Psoas muscle (tissue), 8 donors: Measurements from ENCODE around the gene CDX2. TPM values are rescaled to one million over a fixed set of nuclear protein-coding genes. Genes with fewer than 3 reads are reported as not detected.
"Not testable (repeated sequence)": the region's sequence is repeated elsewhere in the genome, so short reads cannot be mapped to it uniquely, and the experiment has no call there.

Experiments used
- ATAC-seq, 4 donors: fragments of 200-7000 bp; cut with Tn5 transposase; one replicate each; pipeline ENCODE4 v1.9.1; 2020; ENCODE audit warnings: moderate library complexity in 3 of 4, mild to moderate bottlenecking in 2 of 4
- DNase-seq, 2 donors: peaks; one replicate each; pipeline ENCODE4 v3.0.0-alpha.2; 2020
- H3K27ac ChIP-seq: fragments of 200-600 bp; one replicate; pipeline ENCODE4 v1.8.0; 2022
- H3K27me3 ChIP-seq, 3 donors: fragments of 200-600 bp in 1 of 3; one replicate each; pipeline versions ENCODE4 v1.6.1 to v1.8.0; 2013 to 2022; ENCODE audit warnings: low read length in 2 of 3, mild to moderate bottlenecking in 2 of 3, moderate library complexity in 1 of 3; ENCODE audit not compliant: insufficient read depth in 3 of 3
- H3K36me3 ChIP-seq, 2 donors: fragments of 200-600 bp in 1 of 2; one replicate each; pipeline versions ENCODE4 v1.6.1 to v1.8.0; 2013 to 2022; ENCODE audit warnings: low read depth in 1 of 2, mild to moderate bottlenecking in 1 of 2, moderate library complexity in 1 of 2; ENCODE audit not compliant: insufficient read depth in 1 of 2
- H3K4me1 ChIP-seq: fragments of 200-600 bp; one replicate; pipeline ENCODE4 v1.8.0; 2022
- H3K4me3 ChIP-seq: fragments of 200-600 bp; one replicate; pipeline ENCODE4 v1.8.0; 2022; ENCODE audit warnings: mild to moderate bottlenecking
- H3K9me3 ChIP-seq: fragments of 200-600 bp; one replicate; pipeline ENCODE4 v1.8.0; 2022
- WGBS, 3 donors: extraction: QIAGEN DNeasy Blood & Tissue Kit; methylation state at CpG; one replicate each; pipeline versions ENCODE4 v1.1.6 to v1.1.7; 2013; 5-methylcytosine and 5-hydroxymethylcytosine counted together
- intact Hi-C, 2 donors: fragments of 100-400 bp; cut with DNase I; formaldehyde crosslinking; loops; one replicate each; pipeline versions ENCODE4 v1.11.0 to v1.14.2; 2022
- polyA plus RNA-seq, 3 donors: library from polyadenylated mRNA; stranded (reverse); fragments of 200-250 nt; gene quantifications; one replicate each; pipeline ENCODE4 v1.2.3, GENCODE V29; 2013
- total RNA-seq, 4 donors: library from RNA; stranded (reverse); fragmentation: NEBNext Ultra II Directional in 2 of 4; extraction: Animal tissue kit (Norgen Biotek cat#: 25700) in 2 of 4; gene quantifications; one replicate each; pipeline versions ENCODE4 v1.2.1 to v1.2.4, GENCODE V29; 2021 to 2023
- TF ChIP-seq, protein P1 (sequence below): fragments of 200-600 bp; IDR thresholded peaks from one replicate; pipeline ENCODE4 v1.8.0; 2022; ENCODE audit warnings: antibody characterized with exemption
- donor health status: healthy with polysubstance abuse.
- donor health status: DM: no; HTN: no; CAD: no; lungs with moderate emphysema.
- donor health status: Bipolar disorder and iron deficiency.
- donor health status: healthy.
- donor health status: DM: yes; HTN: yes; CAD: no.
- donor health status: DM: no; HTN: no; CAD: no.
- donor health status: DM: no; HTN: no; CAD: no.
- donor health status: DM: yes; HTN: yes; CAD: no.

CDX2 gene
- total and polyA plus RNA-seq, 7 donors = 0.03 TPM; not detected in 6

DNA sequence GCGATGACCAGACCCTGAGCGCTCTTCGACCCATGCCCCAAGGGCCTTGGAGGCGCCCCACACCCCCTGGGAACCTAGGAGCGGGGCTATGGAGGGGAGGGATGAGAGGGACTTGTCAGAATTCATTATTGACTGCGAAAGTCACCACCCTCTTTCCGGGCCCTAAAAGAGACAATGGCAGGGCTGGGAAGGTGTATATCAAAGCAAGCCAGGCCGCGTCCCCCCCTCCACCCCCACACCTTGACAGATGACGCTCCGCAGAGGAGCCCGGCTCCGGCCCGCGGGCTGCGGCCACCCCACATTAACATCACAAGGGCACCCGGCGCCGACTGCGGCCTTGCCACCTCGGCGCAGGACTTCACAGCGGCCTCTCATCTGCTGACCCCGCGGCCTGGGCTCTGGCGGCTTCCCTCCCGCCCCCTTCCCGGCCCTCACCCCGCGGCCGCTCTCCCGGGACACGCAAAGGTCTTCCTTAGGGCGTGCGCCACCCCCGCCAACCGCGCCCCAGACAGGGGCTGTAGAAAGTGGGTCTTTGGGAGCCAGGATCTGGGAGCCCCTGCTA lies 2.4 kb downstream of the CDX2 start:
- Histone ChIP-seq H3K4me1 (peaks cover 8% of the 10 kb centered on the region), H3K4me3 (no peak overlapping the region), H3K27me3 (peaks cover 0 to 92% (median 54%) of the 10 kb centered on the region in 3 donors), H3K36me3 (no peaks in the 10 kb centered on the region), H3K9me3 (no peaks in the 10 kb centered on the region), H3K27ac (no peak overlapping the region)
- intact Hi-C loops = no loop called here
- ATAC-seq (no peak), DNase-seq (no peak)
- WGBS, 3 donors = 2 to 4% (median 4%) methylated on average over 37 to 38 of the region's 38 CpGs
- TF ChIP-seq, protein P1, sequence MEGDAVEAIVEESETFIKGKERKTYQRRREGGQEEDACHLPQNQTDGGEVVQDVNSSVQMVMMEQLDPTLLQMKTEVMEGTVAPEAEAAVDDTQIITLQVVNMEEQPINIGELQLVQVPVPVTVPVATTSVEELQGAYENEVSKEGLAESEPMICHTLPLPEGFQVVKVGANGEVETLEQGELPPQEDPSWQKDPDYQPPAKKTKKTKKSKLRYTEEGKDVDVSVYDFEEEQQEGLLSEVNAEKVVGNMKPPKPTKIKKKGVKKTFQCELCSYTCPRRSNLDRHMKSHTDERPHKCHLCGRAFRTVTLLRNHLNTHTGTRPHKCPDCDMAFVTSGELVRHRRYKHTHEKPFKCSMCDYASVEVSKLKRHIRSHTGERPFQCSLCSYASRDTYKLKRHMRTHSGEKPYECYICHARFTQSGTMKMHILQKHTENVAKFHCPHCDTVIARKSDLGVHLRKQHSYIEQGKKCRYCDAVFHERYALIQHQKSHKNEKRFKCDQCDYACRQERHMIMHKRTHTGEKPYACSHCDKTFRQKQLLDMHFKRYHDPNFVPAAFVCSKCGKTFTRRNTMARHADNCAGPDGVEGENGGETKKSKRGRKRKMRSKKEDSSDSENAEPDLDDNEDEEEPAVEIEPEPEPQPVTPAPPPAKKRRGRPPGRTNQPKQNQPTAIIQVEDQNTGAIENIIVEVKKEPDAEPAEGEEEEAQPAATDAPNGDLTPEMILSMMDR = no peak

DNA sequence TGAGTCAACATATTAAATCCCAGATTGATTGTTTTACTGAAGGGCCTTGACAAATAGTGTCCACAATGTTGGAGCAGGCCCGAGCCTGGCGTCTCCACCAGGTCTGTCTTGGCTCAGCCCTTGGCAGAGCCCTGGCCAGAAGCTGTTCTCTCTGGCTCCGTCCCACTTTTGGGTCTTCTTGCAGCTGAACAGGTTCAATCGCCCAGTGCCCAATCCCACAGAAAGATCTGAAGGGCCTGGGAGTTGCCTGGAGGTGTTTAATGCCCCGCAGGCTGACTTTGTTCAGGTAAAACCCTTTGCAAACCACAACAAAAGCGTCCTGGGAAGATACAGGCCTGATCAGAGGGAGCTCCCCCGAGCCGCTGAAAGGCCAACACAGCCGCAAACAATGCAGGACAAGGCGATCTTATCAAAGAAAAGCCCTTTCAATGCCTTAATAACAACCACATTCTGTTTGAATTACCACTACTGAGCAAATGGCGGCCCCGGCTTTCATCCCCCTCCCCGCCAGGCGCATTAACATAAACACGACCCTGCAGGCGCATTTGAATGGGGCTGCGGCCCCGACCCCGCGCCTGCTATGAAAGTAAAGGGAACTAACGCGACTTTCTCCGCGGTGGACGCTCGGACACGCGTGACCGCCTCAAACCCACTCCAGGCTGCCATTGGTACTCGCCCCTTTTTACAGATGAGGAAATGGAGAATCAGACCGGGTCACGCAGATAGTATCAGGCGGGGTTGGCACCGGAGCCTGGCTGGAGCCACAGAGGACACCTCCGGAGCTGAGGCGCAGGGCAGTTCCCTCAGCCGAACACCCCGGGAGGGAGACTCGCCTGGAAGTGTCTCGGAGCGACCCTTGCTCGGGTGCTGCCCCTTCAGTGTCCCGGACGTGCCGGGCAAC lies 3.1 kb downstream of the CDX2 start:
- H3K36me3 ChIP-seq = no peaks in the 10 kb centered on the region
- 15 to 21% (median 16%) methylated on average over 43 to 45 of the region's 45 CpGs for WGBS, 3 donors
- DNase-seq (no peak), ATAC-seq (no peak)
- intact Hi-C loops = no loop called here
- no peak overlapping the region for H3K4me3 ChIP-seq
- no peaks in the 10 kb centered on the region for H3K9me3 ChIP-seq
- H3K27ac ChIP-seq = no peak overlapping the region
- peaks cover 8% of the 10 kb centered on the region for H3K4me1 ChIP-seq
- peaks cover 0 to 88% (median 52%) of the 10 kb centered on the region in 3 donors for H3K27me3 ChIP-seq
- TF ChIP-seq, protein P1 = no peak

DNA sequence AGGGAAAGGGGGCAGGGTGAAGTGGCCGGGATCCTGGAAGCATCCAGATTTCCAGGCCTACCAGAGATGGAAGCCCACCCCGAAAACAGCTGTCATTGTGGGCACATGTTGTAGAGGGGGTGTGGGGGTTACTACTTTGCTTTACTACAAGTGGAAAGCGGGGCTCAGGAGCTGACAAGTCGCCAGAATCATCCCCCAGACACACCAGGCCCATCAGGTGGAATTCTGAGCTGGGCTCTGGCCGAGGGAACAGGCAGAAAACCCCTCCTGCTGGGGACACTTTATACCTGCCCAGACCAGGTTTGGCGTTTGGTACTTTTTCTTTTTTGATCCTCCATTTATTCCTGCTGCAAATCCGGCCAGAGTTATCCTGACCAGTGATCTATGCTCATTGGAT lies 3.8 kb downstream of the CDX2 start:
- Histone ChIP-seq H3K9me3 (no peaks in the 10 kb centered on the region), H3K4me1 (peaks cover 11% of the 10 kb centered on the region), H3K36me3 (no peaks in the 10 kb centered on the region), H3K27ac (no peak overlapping the region), H3K27me3 (peaks cover 0 to 88% (median 54%) of the 10 kb centered on the region in 3 donors), H3K4me3 (no peak overlapping the region)
- DNase-seq (no peak), ATAC-seq (no peak)
- intact Hi-C loops = no loop called here
- TF ChIP-seq, protein P1 = no peak
- 61 to 81% (median 71%) methylated on average over 7 of the region's 7 CpGs for WGBS, 3 donors

DNA sequence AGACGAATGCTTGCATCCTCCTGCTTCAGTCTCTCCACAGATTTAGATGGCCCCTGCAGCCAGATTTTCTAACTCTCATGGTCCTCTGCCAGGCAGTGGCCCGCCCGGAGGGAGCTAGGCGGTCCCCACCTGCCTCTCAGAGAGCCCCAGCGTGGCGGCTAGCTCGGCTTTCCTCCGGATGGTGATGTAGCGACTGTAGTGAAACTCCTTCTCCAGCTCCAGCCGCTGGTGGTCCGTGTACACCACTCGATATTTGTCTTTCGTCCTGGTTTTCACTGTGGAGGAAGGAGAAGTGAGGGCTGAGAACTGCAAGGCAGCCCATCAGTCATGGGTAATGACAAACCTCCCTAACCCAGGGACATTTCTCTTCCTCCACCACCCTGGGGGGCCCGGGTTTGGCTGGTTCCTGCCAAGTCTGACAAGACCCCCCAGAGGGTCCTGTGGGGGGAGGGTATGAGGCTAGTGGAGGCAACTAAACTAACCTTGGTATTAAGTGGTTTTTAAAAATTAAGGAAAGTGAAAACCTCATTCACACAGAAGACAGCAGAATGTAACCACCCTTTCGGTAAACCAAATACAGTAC lies 4.3 kb downstream of the CDX2 start:
- intact Hi-C loops = no loop called here
- H3K4me1 ChIP-seq = peaks cover 12% of the 10 kb centered on the region
- WGBS, 3 donors = 28 to 37% (median 35%) methylated on average over 15 of the region's 15 CpGs
- TF ChIP-seq, protein P1 = no peak
- peaks cover 0 to 88% (median 56%) of the 10 kb centered on the region in 3 donors for H3K27me3 ChIP-seq
- DNase-seq (no peak), ATAC-seq (no peak)
- H3K27ac ChIP-seq = no peak overlapping the region
- no peaks in the 10 kb centered on the region for H3K9me3 ChIP-seq
- H3K36me3 ChIP-seq = no peaks in the 10 kb centered on the region
- no peak overlapping the region for H3K4me3 ChIP-seq

DNA sequence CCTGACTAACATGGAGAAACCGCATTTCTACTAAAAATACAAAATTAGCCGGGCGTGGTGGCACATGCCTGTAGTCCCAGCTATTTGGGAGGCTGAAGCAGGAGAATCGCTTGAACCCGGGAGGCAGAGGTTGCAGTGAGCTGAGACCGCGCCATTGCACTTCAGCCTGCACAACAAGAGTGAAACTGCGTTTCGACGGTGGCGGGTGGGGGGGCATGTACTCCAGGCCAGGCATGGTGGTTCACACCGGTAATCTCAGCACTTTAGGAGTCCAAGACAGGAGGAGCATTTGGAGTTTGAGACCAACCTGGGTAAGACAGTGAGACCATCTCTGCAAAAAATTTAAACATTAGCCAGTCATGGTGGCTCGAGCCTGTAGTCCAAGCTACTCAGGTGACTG lies 4.9 kb downstream of the CDX2 start:
- WGBS, 3 donors = 58 to 66% (median 63%) methylated on average over 13 of the region's 13 CpGs
- ATAC-seq = not testable (repeated sequence)

More for the DNA sequence above, 4.9 kb downstream of the CDX2 start:
- DNase-seq, intact Hi-C loops, H3K9me3 ChIP-seq, H3K36me3 ChIP-seq, H3K27ac ChIP-seq, H3K4me3 ChIP-seq: not testable (repeated sequence)
- Histone ChIP-seq H3K4me1 (peaks cover 12% of the 10 kb centered on the region), H3K27me3 (peaks cover 0 to 88% (median 55%) of the 10 kb centered on the region in 3 donors)
